GM10847 (cell line): ENCODE measurements around the gene GAPVD1.

ENCODE experiments used
- POLR2A ChIP-seq: IDR thresholded peaks from 2 replicates; pipeline ENCODE4 v1.6.1; 2011; ENCODE audit not compliant: insufficient read length; ENCODE audit errors: extremely low read depth

GAPVD1 gene

GRCh38 chr9:125407974-125408900 lies 146.6 kb downstream of the GAPVD1 start:
- TF ChIP-seq POLR2A, result no peak

GRCh38 chr9:125409217-125409636 lies 147.6 kb downstream of the GAPVD1 start:
- TF ChIP-seq POLR2A, result no peak

DNA sequence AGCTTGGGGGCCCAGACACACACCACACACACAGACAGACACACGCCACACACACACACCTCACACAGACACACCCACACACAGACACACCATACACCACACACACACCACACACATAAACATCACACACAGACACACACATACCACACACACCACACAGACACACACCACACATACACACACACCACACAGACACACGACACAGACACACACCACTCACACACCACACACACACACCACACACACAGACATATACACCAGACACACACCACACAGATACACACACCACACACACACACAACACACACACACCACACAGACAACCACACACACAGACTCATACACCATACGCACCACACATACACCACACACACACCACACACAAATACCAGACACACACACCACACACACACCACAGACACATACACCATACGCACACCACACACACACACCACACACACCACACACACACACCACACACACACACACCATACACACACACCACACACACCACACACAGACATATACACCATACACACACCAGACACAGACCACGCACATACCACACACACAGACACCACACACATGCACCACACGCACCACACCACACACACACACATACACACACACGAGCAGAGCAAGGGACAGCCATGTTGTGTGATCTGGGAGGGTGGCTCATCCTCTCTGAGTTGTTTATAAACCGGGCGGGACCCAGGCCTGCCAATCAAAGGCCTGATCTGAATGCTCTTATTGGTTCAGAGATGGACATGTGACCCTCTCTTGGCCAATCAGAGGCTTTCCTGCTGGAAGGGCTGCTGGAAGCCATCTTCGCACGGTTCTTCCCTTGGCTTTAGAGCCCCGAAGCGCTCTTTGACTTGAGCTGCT lies 148.3 kb downstream of the GAPVD1 start:
- no peak for TF ChIP-seq POLR2A

- no peak for TF ChIP-seq POLR2A
These were observed 148.9 kb downstream of the GAPVD1 start for GRCh38 chr9:125410522-125410894.

DNA sequence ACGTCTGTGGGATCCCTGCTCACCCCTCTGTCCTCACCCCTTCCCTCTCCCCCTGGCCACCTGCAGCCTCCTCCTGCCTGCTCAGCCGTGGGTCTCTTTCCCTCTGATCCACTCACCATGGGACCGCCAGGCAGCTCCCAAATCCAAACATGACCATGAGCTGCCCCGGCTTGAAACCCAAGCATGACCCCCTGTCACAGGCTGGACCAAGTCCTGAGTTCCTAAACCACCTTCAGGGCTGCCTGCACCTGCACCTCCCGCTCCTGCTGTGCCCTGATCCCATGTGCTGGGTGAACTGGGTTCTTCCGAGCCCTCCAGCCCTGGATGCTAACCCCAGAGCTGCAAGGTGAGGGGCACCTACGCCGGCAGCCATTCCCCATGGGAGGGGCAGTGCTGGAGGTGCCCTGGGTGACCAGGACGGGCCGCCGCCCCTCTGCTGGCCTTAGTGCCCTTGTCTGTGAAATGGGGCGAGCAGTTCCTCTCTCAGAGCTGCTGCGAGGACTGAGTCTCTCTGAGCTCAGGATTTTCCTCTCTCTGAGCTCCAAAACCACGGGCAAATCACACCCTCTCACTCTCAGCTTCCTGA lies 149.6 kb downstream of the GAPVD1 start:
- TF ChIP-seq POLR2A, result no peak

- TF ChIP-seq POLR2A, result no peak
These were observed 150.5 kb downstream of the GAPVD1 start for GRCh38 chr9:125412166-125412565.

- no peak for TF ChIP-seq POLR2A
These were observed 152.0 kb downstream of the GAPVD1 start for GRCh38 chr9:125413579-125413978.

- TF ChIP-seq POLR2A, result no peak
These were observed 154.2 kb downstream of the GAPVD1 start for GRCh38 chr9:125415583-125416460.

DNA sequence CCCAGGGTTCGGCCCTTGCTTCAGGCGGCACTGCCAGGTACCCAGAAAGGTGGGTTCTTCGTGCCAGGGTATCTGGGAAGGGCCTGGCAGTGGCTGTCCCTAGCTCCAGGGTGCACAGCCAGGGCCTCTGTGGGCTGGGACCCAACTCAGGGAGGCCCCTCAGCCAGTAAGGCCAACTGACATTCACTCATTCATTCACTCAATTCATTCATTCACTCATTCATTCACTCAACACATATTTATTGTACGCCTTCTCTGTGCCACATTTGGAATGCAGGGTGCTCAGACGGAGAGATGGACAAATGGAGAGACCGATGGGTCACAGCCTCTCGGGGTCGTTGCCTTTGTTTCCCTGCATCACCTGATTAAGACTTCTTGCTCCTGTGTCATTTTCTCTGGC lies 154.9 kb downstream of the GAPVD1 start:
- TF ChIP-seq POLR2A, result no peak
